Neutrophil (primary cell): Measurements from ENCODE around the gene AIG1.

Source experiments
- H3K27ac ChIP-seq: fragments of 200-600 bp; sonication (generic); 2 replicates; pipeline ENCODE4 v1.5.1; 2016; ENCODE audit warnings: mild to moderate bottlenecking, moderate library complexity
- H3K27me3 ChIP-seq: fragments of 200-600 bp; sonication (generic); 2 replicates; pipeline ENCODE4 v1.6.0; 2016; ENCODE audit warnings: mild to moderate bottlenecking
- H3K36me3 ChIP-seq: fragments of 200-600 bp; sonication (generic); 2 replicates; pipeline ENCODE4 v1.5.1; 2017
- H3K4me1 ChIP-seq, 2 experiments: fragments of 200-600 bp in 1 of 2; sonication (generic) in 1 of 2; 1 replicate in 1 of 2; 2 replicates in 1 of 2; pipeline versions ENCODE4 v1.5.1 to v1.6.1; 2013 to 2016; ENCODE audit warnings: low read depth in 1 of 2, low read length in 1 of 2, mild to moderate bottlenecking in 1 of 2, moderate library complexity in 1 of 2; ENCODE audit not compliant: control insufficient read depth in 1 of 2, insufficient read depth in 1 of 2
- H3K4me3 ChIP-seq, 2 experiments: fragments of 200-600 bp in 1 of 2; sonication (generic) in 1 of 2; 1 replicate in 1 of 2; 2 replicates in 1 of 2; pipeline ENCODE4 v1.5.1; 2013 to 2016; ENCODE audit warnings: low read depth in 1 of 2, low read length in 1 of 2, mild to moderate bottlenecking in 1 of 2, moderate library complexity in 1 of 2
- H3K9me3 ChIP-seq: fragments of 200-600 bp; sonication (generic); 2 replicates; pipeline ENCODE4 v1.5.1; 2016
- CTCF ChIP-seq: fragments of 200-600 bp; sonication (generic); IDR thresholded peaks from 2 replicates; pipeline ENCODE4 v1.5.1; 2016; ENCODE audit warnings: antibody characterized with exemption

Gene AIG1

GRCh38 chr6:143267760-143268159 lies 207.1 kb downstream of the AIG1 start:
- Histone ChIP-seq H3K27me3 (no peaks in the 10 kb centered on the region), H3K4me1 (no peaks in the 10 kb centered on the region), H3K9me3 (no peaks in the 10 kb centered on the region), H3K36me3 (no peaks in the 10 kb centered on the region), H3K27ac (no peak overlapping the region), H3K4me3 (no peak overlapping the region)
- no peak for TF ChIP-seq CTCF

DNA sequence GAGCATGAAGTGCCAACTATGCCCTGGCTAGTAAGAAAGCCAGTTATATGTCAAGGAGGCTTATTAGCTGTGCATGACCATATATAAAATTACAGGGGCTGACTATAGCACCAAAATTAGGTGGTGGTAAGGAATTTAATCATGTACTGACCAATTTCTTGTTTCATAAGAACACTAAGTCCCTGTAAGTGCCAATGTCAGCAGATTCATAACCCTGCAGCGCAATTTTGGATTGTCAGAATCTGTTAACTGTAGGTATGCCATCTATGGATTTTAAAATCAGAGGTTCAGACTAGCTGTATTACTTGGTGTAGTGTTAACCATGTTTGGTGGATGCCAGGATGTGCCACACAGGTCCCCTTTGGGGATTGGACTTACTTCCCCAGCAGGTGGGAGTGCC lies 207.8 kb downstream of the AIG1 start:
- Histone ChIP-seq H3K27me3 (no peaks in the 10 kb centered on the region), H3K4me3 (no peak overlapping the region), H3K36me3 (no peaks in the 10 kb centered on the region), H3K27ac (no peak overlapping the region), H3K9me3 (no peaks in the 10 kb centered on the region), H3K4me1 (no peaks in the 10 kb centered on the region)
- TF ChIP-seq CTCF, result no peak

DNA sequence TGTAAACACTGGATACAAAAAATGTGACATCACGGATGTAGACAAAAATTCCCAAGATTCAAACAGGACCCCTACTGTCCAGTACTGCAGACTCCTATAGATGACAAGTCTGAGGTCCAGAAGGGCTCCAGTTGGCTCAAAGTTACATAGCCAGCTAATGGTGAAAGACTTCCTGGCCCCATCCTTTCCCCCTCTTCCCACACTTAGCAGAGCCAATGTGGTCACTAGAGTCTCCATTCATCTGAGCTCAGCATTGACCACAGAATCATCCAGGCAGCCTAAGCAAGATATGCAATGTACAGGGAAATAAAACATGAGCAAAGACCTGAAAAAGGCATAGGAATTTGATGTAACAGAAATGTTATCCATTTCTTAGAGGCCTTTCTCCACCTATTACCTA lies 209.3 kb downstream of the AIG1 start:
- no peaks in the 10 kb centered on the region for H3K4me1 ChIP-seq
- TF ChIP-seq CTCF, result no peak
- no peak overlapping the region for H3K27ac ChIP-seq

GRCh38 chr6:143271024-143271423 lies 210.3 kb downstream of the AIG1 start:
- Histone ChIP-seq H3K4me3 (no peak overlapping the region), H3K9me3 (no peaks in the 10 kb centered on the region), H3K27ac (no peak overlapping the region), H3K4me1 (no peaks in the 10 kb centered on the region), H3K27me3 (no peaks in the 10 kb centered on the region), H3K36me3 (no peaks in the 10 kb centered on the region)
- TF ChIP-seq CTCF, result no peak

More for the DNA sequence above, 209.3 kb downstream of the AIG1 start:
- no peaks in the 10 kb centered on the region for H3K9me3 ChIP-seq
- no peaks in the 10 kb centered on the region for H3K27me3 ChIP-seq
- no peaks in the 10 kb centered on the region for H3K36me3 ChIP-seq
- H3K4me3 ChIP-seq, result no peak overlapping the region

- Histone ChIP-seq H3K27me3 (no peaks in the 10 kb centered on the region), H3K27ac (no peak overlapping the region), H3K4me3 (no peak overlapping the region), H3K4me1 (no peaks in the 10 kb centered on the region), H3K36me3 (no peaks in the 10 kb centered on the region), H3K9me3 (no peaks in the 10 kb centered on the region)
- TF ChIP-seq CTCF, result no peak
Measured at GRCh38 chr6:143276436-143276835, 215.7 kb downstream of the AIG1 start.

DNA sequence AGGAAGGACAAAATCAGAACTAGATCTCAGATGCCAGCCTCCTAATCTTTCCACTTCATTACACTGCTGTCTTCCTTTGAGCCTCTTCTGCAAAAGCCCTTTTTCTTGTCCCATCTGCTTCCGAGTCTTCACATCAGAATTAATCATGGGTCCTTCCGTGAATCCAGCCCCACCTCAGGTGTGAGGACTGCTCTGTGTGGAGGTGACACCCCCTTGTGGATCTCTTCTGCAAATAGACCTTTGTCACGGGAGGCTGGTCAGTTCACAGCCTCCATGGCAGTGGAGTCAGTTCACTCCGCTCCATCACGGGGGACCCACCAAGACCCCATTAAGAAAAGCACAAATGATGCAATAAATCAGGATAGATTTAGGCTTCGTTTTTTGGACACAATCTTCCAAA lies 218.7 kb downstream of the AIG1 start:
- no peaks in the 10 kb centered on the region for H3K4me1 ChIP-seq
- TF ChIP-seq CTCF, result no peak
- H3K9me3 ChIP-seq, result no peaks in the 10 kb centered on the region
- H3K27ac ChIP-seq, result no peak overlapping the region
- no peaks in the 10 kb centered on the region for H3K36me3 ChIP-seq
- H3K4me3 ChIP-seq, result no peak overlapping the region
- no peaks in the 10 kb centered on the region for H3K27me3 ChIP-seq
